HG03095 (cell line): ENCODE measurements around the gene PSMD14.
"Not testable (repeated sequence)": the region's sequence is repeated elsewhere in the genome, so short reads cannot be mapped to it uniquely, and the experiment has no call there.

Source experiments
- ATAC-seq: cut with Tn5 transposase; IDR thresholded peaks from one replicate; pipeline ENCODE4 v1.9.1; 2021; ENCODE audit warnings: moderate library complexity; ENCODE audit not compliant: unreplicated experiment

The PSMD14 gene

DNA sequence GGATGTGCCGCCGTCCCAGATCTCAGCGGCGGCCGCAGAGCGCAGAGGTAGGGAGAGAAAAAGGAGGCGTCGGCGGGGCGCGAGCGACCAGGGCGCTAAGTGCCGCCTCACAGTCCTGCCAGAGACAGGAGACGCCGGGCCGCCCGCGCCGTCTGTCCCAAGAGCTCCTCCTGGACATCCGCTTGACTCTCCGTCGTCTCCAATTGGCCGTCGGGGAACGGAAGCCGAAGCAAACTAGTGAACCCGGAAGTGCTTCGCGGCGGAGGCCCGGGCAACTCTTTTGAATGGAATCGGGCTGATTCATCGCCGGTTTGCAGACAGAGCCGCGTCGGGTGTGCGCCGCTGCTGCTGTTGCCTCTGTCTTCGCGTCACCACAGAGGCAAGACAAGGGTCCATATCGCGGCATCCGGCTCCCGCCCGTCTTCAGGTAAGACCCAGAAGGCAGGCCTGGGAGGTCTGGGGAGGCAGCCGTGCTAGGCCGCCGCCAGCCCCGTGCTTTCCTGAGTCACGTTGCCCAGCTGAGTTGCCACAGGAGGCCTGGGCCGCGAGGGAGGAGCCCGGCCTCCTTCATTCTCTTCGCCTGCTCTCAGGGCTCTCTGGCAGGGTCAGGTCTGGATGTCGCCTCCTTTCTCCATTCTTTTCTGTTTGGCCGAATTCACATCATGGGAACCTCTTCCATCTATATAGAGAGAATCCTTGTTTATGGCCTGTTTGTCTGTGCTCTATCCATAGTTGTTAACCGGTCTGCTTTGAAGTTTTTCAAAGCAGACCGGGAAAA, at the start of gene PSMD14:
TSS of gene PSMD14 (plus strand) at position 248 of the 778 bp plus-strand sequence. CDS start 10,401 bp downstream, outside the sequence.
- ATAC-seq: peak; percentile 96

- ATAC-seq: no peak
These were observed 42.4 kb upstream of the PSMD14 start for GRCh38 chr2:161265874-161266273.

GRCh38 chr2:161269111-161269510, 39.1 kb upstream of the PSMD14 start:
- ATAC-seq: no peak

- ATAC-seq: peak; percentile 80
These were observed 35.0 kb upstream of the PSMD14 start for GRCh38 chr2:161273038-161273760.

GRCh38 chr2:161278564-161279229, 29.5 kb upstream of the PSMD14 start:
- ATAC-seq: not testable (repeated sequence)

- not testable (repeated sequence) for ATAC-seq
These were observed 28.9 kb upstream of the PSMD14 start for GRCh38 chr2:161279230-161279815.

- not testable (repeated sequence) for ATAC-seq
These were observed 27.3 kb upstream of the PSMD14 start for GRCh38 chr2:161280906-161281323.

DNA sequence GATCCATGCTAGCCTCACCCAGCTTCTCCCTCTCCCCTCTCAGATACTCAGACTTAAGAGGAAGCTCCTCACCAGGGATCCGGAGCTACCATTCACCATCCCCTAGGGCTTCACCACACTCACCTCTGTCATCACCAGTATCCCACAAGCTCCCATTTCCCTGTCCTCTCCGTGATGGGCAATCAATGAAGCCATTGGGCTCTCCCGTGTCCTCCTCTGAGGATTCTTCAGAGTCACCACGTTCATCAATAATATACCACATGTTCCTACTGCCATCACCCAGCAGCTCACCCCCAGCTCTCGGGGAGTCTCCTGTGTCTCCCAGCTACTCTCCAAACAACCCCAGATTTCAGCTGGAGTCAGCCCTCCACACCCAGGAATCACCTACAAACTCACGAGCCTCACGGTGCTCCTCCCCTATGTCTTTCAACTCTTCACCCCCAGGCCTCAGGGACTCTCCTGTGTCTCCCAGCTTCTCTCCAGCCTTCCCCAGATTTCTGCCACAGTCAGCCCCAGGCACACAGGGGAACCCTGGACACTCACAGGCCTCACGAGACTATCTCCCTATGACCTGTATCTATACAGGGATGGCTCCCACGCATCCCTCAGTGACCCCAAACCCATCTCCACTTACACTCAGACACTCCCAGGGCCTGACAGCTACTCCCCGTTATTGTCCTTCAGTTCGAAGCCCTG, 26.5 kb upstream of the PSMD14 start:
- ATAC-seq: not testable (repeated sequence)

- not testable (repeated sequence) for ATAC-seq
These were observed 25.9 kb upstream of the PSMD14 start for GRCh38 chr2:161282311-161282644.

- no peak for ATAC-seq
These were observed 24.3 kb upstream of the PSMD14 start for GRCh38 chr2:161283926-161284325.

- ATAC-seq: no peak
These were observed 4.6 kb upstream of the PSMD14 start for GRCh38 chr2:161303535-161304050.

DNA sequence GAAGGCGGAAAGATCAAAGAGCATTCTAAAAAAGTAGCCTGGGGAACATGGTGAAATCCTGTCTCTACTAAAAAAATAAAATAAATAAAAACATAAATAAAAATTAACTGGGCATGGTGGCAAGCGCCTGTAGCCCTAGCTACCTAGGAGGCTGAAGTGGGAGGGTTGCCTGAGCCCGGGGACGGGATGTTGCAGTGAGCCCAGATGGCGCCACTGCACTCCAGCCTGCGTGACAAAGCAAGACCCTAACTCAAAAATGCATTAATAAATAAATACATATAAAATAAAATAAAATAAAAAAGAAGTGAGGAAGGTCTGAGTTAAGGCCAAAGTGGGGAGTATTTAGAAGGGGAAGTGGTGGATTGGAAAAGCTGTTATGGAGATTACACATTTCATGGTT, 1.3 kb upstream of the PSMD14 start:
- ATAC-seq: no peak

DNA sequence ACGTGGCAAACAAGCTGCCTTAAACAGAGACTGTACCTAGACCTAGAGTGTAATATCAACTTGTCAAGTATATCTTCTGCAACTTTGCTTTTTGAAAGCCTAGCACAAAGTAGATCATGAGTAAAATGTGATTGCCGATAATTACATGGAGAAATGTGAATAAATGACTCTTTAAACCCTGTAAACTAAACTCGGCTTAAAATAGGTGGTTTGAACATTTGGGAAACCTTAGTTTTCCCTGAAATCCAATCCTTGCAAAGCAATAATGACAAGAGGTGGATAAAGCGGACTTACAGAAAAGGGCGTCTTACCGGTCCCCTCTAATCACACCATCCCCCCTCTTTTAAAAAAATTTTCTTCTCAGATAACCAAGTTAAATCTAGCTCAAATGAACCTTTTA, 549 bp upstream of the PSMD14 start:
- ATAC-seq: no peak

- ATAC-seq: no peak
These were observed 4.8 kb downstream of the PSMD14 start for GRCh38 chr2:161312996-161313395.

DNA sequence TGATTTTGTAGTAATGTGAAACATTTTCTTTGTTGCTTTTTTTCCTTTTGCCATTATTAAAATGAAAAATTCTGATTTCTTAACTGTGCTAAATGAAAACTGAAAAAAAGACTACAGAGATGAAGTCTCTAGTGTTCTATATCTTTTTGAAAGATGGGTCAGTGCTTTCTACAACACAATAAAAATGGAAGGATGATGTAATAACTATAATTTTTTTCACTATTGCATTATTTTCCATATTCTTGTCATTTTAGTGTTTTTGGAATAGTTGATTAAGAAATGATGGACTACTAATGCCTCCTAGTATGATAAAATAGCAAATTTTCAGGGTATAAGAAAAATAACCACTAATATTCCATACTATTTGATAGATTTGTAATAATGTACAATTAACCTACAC, 7.2 kb downstream of the PSMD14 start:
- ATAC-seq: no peak

DNA sequence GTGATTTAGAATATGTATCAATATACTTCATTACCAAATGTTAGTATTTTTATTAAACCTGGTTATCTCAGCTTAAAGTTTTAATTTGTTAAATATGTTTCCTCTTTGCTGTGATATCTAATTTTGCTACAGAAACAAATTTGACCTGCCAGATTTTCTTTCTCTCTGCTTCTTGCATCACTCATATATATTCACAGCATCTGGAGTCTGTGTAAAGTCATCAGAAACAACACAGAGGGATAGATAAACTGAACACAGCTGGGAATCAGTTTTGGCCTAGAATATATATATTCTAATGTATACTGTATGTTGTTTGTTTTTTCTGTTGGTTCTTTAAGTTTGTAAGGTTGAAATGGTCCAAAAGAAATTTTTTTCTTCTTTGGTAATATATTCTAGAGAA, 8.5 kb downstream of the PSMD14 start:
- ATAC-seq: no peak

- ATAC-seq: no peak
These were observed 13.9 kb downstream of the PSMD14 start for GRCh38 chr2:161321944-161322648.

- ATAC-seq: no peak
These were observed 16.7 kb downstream of the PSMD14 start for GRCh38 chr2:161324876-161325275.

DNA sequence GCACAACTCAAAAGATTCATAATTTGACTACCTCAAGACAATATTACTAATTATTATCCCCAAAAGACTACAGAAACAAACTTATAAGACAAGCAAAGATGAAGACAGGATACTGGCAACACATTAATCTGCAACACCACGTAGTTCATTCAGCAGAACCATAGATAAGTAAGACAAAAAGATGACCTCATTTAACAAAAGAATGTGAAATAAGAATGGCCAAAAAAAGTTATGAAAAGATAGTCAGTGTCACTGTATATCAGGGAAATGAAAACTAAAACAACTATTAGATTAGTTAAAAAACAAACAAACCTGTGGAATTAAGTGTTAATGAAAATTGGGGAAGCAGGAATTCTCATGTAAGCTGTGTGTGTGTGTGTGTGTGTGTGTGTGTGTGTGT, 19.4 kb downstream of the PSMD14 start:
- no peak for ATAC-seq

GRCh38 chr2:161332371-161332967, 24.2 kb downstream of the PSMD14 start:
- no peak for ATAC-seq
